Activated T-helper 1 cell treated with anti-CD3 and anti-CD28 coated beads, Interleukin-12 subunit alpha, Interleukin-12 subunit beta, Interleukin-2, Interleukin-4 antibody, amounts not matched to agents 30 ng/mL and 10 ng/mL and 1 ng/mL, durations not matched to agents 14 hours and 24 hours and 36 hours (primary cell): Measurements from ENCODE around the gene EXOG. TPM values are rescaled to one million over a fixed set of nuclear protein-coding genes. Genes with fewer than 3 reads are reported as not detected.
A peak's percentile ranks its signal among the peaks of the same experiment; 100 is the strongest.

Experiments used
- DNase-seq: peaks from one replicate; pipeline ENCODE4 v3.0.0; 2021; ENCODE audit warnings: low spot score
- H3K27ac Mint-ChIP-seq: one replicate; pipeline ENCODE4 v1.8.0; 2021; ENCODE audit warnings: mild to moderate bottlenecking, mixed read lengths
- H3K27me3 Mint-ChIP-seq: one replicate; pipeline ENCODE4 v1.8.0; 2022; ENCODE audit warnings: mild to moderate bottlenecking, moderate library complexity, mixed read lengths; ENCODE audit not compliant: insufficient read depth
- H3K36me3 Mint-ChIP-seq: one replicate; pipeline ENCODE4 v1.8.0; 2021; ENCODE audit warnings: low read depth, mixed read lengths
- H3K4me1 Mint-ChIP-seq: one replicate; pipeline ENCODE4 v1.8.0; 2021; ENCODE audit warnings: low read depth, mixed read lengths
- H3K4me3 Mint-ChIP-seq: one replicate; pipeline ENCODE4 v1.8.0; 2021; ENCODE audit warnings: mild to moderate bottlenecking, moderate library complexity, mixed read lengths
- H3K9me3 Mint-ChIP-seq: one replicate; pipeline ENCODE4 v1.8.0; 2021; ENCODE audit warnings: mixed read lengths
- intact Hi-C: fragments of 100-400 bp; cut with micrococcal nuclease; formaldehyde crosslinking; loops from one replicate; pipeline ENCODE4 v1.15.1; 2024
- total RNA-seq: library from RNA; stranded (reverse); gene quantifications from 2 replicates; pipeline ENCODE4 v1.2.3, GENCODE V29; 2022

The EXOG gene
- total RNA-seq, 1 donor from 2014 or later, result 21.6 TPM

GRCh38 chr3:38493031-38493430 lies 3.1 kb upstream of the EXOG start:
- no peak for DNase-seq
- Mint-ChIP-seq H3K27ac (no peak overlapping the region), H3K9me3 (no peaks in the 10 kb centered on the region), H3K27me3 (no peaks in the 10 kb centered on the region), H3K4me3 (no peak overlapping the region), H3K36me3 (peaks cover 2% of the 10 kb centered on the region), H3K4me1 (peaks cover 18% of the 10 kb centered on the region)
- intact Hi-C loops, result loop anchor here (10.0 kb wide), 1 partner anchor 892 kb away; the partner anchor contains the start of gene SLC25A38

- H3K27me3 Mint-ChIP-seq, result no peaks in the 10 kb centered on the region
- H3K4me1 Mint-ChIP-seq, result peaks cover 34% of the 10 kb centered on the region
Measured at GRCh38 chr3:38497031-38497430, 891 bp downstream of the EXOG start.

GRCh38 chr3:38500688-38501417 lies 4.7 kb downstream of the EXOG start:
- no peak overlapping the region for H3K27ac Mint-ChIP-seq
- H3K4me3 Mint-ChIP-seq, result no peak overlapping the region
- H3K36me3 Mint-ChIP-seq, result peaks cover 32% of the 10 kb centered on the region
- H3K27me3 Mint-ChIP-seq, result no peaks in the 10 kb centered on the region
- H3K4me1 Mint-ChIP-seq, result peaks cover 38% of the 10 kb centered on the region
- no peak for DNase-seq
- H3K9me3 Mint-ChIP-seq, result no peaks in the 10 kb centered on the region
- intact Hi-C loops, result no loop called here

More at GRCh38 chr3:38497031-38497430, 891 bp downstream of the EXOG start:
- Mint-ChIP-seq H3K9me3 (no peaks in the 10 kb centered on the region), H3K36me3 (peaks cover 25% of the 10 kb centered on the region), H3K27ac (peak overlapping the region; percentile 59), H3K4me3 (peak overlapping the region; percentile 95)
- intact Hi-C loops, result loop anchor here (2.0 to 10.0 kb wide), 3 partner anchors 502 to 888 kb away; partner anchors contain the start of gene SLC25A38
- DNase-seq, result no peak

GRCh38 chr3:38507120-38507519 lies 11.0 kb downstream of the EXOG start:
- Mint-ChIP-seq H3K27ac (no peak overlapping the region), H3K27me3 (no peaks in the 10 kb centered on the region), H3K4me3 (no peak overlapping the region), H3K36me3 (peaks cover 25% of the 10 kb centered on the region), H3K9me3 (no peaks in the 10 kb centered on the region), H3K4me1 (peaks cover 5% of the 10 kb centered on the region)
- no peak for DNase-seq
- intact Hi-C loops, result no loop called here

- intact Hi-C loops, result no loop called here
- peaks cover 27% of the 10 kb centered on the region for H3K36me3 Mint-ChIP-seq
- H3K4me3 Mint-ChIP-seq, result no peak overlapping the region
- no peaks in the 10 kb centered on the region for H3K4me1 Mint-ChIP-seq
- no peaks in the 10 kb centered on the region for H3K27me3 Mint-ChIP-seq
- H3K9me3 Mint-ChIP-seq, result no peaks in the 10 kb centered on the region
- no peak overlapping the region for H3K27ac Mint-ChIP-seq
- DNase-seq, result no peak
Measured at GRCh38 chr3:38509732-38510131, 13.6 kb downstream of the EXOG start.

GRCh38 chr3:38510631-38511030 lies 14.5 kb downstream of the EXOG start:
- Mint-ChIP-seq H3K4me3 (no peak overlapping the region), H3K27ac (no peak overlapping the region), H3K27me3 (no peaks in the 10 kb centered on the region), H3K36me3 (peaks cover 27% of the 10 kb centered on the region), H3K4me1 (no peaks in the 10 kb centered on the region), H3K9me3 (no peaks in the 10 kb centered on the region)
- DNase-seq, result no peak
- intact Hi-C loops, result no loop called here

- H3K27ac Mint-ChIP-seq, result no peak overlapping the region
Measured at GRCh38 chr3:38511546-38511945, 15.4 kb downstream of the EXOG start.

GRCh38 chr3:38515367-38515766 lies 19.2 kb downstream of the EXOG start:
- Mint-ChIP-seq H3K4me3 (no peak overlapping the region), H3K27ac (no peak overlapping the region), H3K36me3 (peaks cover 18% of the 10 kb centered on the region), H3K27me3 (no peaks in the 10 kb centered on the region), H3K9me3 (no peaks in the 10 kb centered on the region), H3K4me1 (peaks cover 19% of the 10 kb centered on the region)
- intact Hi-C loops, result no loop called here
- DNase-seq, result no peak

More at GRCh38 chr3:38511546-38511945, 15.4 kb downstream of the EXOG start:
- Mint-ChIP-seq H3K27me3 (no peaks in the 10 kb centered on the region), H3K4me1 (no peaks in the 10 kb centered on the region), H3K4me3 (no peak overlapping the region), H3K36me3 (peaks cover 27% of the 10 kb centered on the region), H3K9me3 (no peaks in the 10 kb centered on the region)
- intact Hi-C loops, result no loop called here
- DNase-seq, result no peak

GRCh38 chr3:38516669-38517068 lies 20.5 kb downstream of the EXOG start:
- H3K27me3 Mint-ChIP-seq, result no peaks in the 10 kb centered on the region
- H3K36me3 Mint-ChIP-seq, result peaks cover 17% of the 10 kb centered on the region
- H3K9me3 Mint-ChIP-seq, result no peaks in the 10 kb centered on the region
- no peak for DNase-seq
- intact Hi-C loops, result no loop called here
- H3K4me3 Mint-ChIP-seq, result no peak overlapping the region
- no peak overlapping the region for H3K27ac Mint-ChIP-seq
- H3K4me1 Mint-ChIP-seq, result peaks cover 32% of the 10 kb centered on the region

- no peak for DNase-seq
- H3K36me3 Mint-ChIP-seq, result peaks cover 13% of the 10 kb centered on the region
- no peak overlapping the region for H3K27ac Mint-ChIP-seq
- H3K4me3 Mint-ChIP-seq, result no peak overlapping the region
- H3K4me1 Mint-ChIP-seq, result peaks cover 33% of the 10 kb centered on the region
- intact Hi-C loops, result no loop called here
- H3K27me3 Mint-ChIP-seq, result no peaks in the 10 kb centered on the region
- no peaks in the 10 kb centered on the region for H3K9me3 Mint-ChIP-seq
Measured at GRCh38 chr3:38519000-38519399, 22.9 kb downstream of the EXOG start.

GRCh38 chr3:38519651-38520050 lies 23.5 kb downstream of the EXOG start:
- DNase-seq, result peak; percentile 15
- Mint-ChIP-seq H3K27ac (peak overlapping the region; percentile 57), H3K36me3 (peaks cover 14% of the 10 kb centered on the region), H3K4me1 (peaks cover 33% of the 10 kb centered on the region), H3K4me3 (peak overlapping the region; percentile 61), H3K27me3 (no peaks in the 10 kb centered on the region), H3K9me3 (no peaks in the 10 kb centered on the region)
- intact Hi-C loops, result no loop called here

GRCh38 chr3:38521391-38521987 lies 25.3 kb downstream of the EXOG start:
- Mint-ChIP-seq H3K4me3 (no peak overlapping the region), H3K4me1 (peaks cover 33% of the 10 kb centered on the region), H3K9me3 (no peaks in the 10 kb centered on the region), H3K27me3 (no peaks in the 10 kb centered on the region), H3K27ac (no peak overlapping the region), H3K36me3 (peaks cover 22% of the 10 kb centered on the region)
- intact Hi-C loops, result loop anchor here (1.0 kb wide), 6 partner anchors 25 to 479 kb away; partner anchors contain the start of gene EXOG
- DNase-seq, result peak; percentile 37

GRCh38 chr3:38522002-38522401 lies 25.9 kb downstream of the EXOG start:
- Mint-ChIP-seq H3K27ac (no peak overlapping the region), H3K4me1 (peaks cover 33% of the 10 kb centered on the region), H3K9me3 (no peaks in the 10 kb centered on the region), H3K27me3 (no peaks in the 10 kb centered on the region), H3K36me3 (peaks cover 22% of the 10 kb centered on the region), H3K4me3 (no peak overlapping the region)
- intact Hi-C loops, result no loop called here
- DNase-seq, result no peak
